K562 (cell line): ENCODE data around the gene ADORA3. TPM values are rescaled to one million over a fixed set of nuclear protein-coding genes. Genes with fewer than 3 reads are reported as not detected.

Experiments
- CHCHD3 ChIP-seq: fragments of 250-450 bp; sonication (Bioruptor Pico); IDR thresholded peaks from 2 replicates; pipeline ENCODE4 v2.1.2; 2022; ENCODE audit warnings: mild to moderate bottlenecking
- RBM34 ChIP-seq: fragments of 200-400 bp; formaldehyde crosslinking; IDR thresholded peaks from 2 replicates; pipeline ENCODE4 v1.6.1; 2018; ENCODE audit warnings: low read length, borderline replicate concordance; ENCODE audit not compliant: insufficient read depth
- ZNF134 ChIP-seq: fragments of 250-450 bp; sonication (Bioruptor Pico); conservative IDR thresholded peaks from 2 replicates; pipeline ENCODE4 v1.4.0; 2020
- polyA plus RNA-seq, 8 experiments: library from polyadenylated mRNA; depleted of rRNA in 4 of 8; stranded (reverse) in 5 of 8; unstranded in 3 of 8; fragments of >200 nt; fragmentation: Nextera tagmentation in 2 of 8; fragmentation: Illumina TruSeq in 1 of 8; extraction: Ambion mirVana in 2 of 8; extraction: Trizol in 1 of 8; gene quantifications; 2 replicates each; pipeline versions ENCODE4 v1.2.1 to v1.2.3, GENCODE V29; 2011 to 2014; ENCODE audit warnings: inconsistent platforms in 1 of 8, missing spikeins in 1 of 8
- total RNA-seq, 7 experiments: library from RNA; depleted of rRNA in 6 of 7; stranded (reverse); fragments of >200 nt in 6 of 7; fragmentation: Illumina TruSeq in 2 of 7; extraction: Trizol in 2 of 7; gene quantifications; 2 replicates each; pipeline versions ENCODE4 v1.2.1 to v1.2.3, GENCODE V29; 2011 to 2021; ENCODE audit warnings: low replicate concordance in 1 of 7
- TF ChIP-seq, protein P1 (sequence below): fragments of 250-450 bp; sonication (Bioruptor Pico); IDR thresholded peaks from 2 replicates; pipeline ENCODE4 v1.8.0; 2022; ENCODE audit warnings: moderate library complexity, mild to moderate bottlenecking, inconsistent platforms
- TF ChIP-seq, protein P2 (sequence below): sonication (generic); IDR thresholded peaks from 2 replicates; pipeline ENCODE4 v1.6.1; 2016
- TF ChIP-seq, protein P3 (sequence below): fragments of 250-450 bp; sonication (Bioruptor Pico); IDR thresholded peaks from 2 replicates; pipeline ENCODE4 v1.5.0; 2021
- TF ChIP-seq, protein P4 (sequence below): fragments of 150-350 bp; conservative IDR thresholded peaks from 2 replicates; pipeline ENCODE4 v1.6.1; 2014; ENCODE audit warnings: low read length
- TF ChIP-seq, protein P5 (sequence below): sonication (generic); formaldehyde crosslinking; IDR thresholded peaks from 2 replicates; pipeline ENCODE4 v1.8.1; 2023; ENCODE audit warnings: missing genetic modification reagents, mild to moderate bottlenecking, borderline replicate concordance
- TF ChIP-seq, protein P6 (sequence below), 3 experiments: fragments of 200-800 bp in 1 of 3; fragments of 250-450 bp in 1 of 3; fragments of 450-650 bp in 1 of 3; sonication (Bioruptor Pico) in 1 of 3; sonication (Bioruptor generic) in 1 of 3; formaldehyde crosslinking in 1 of 3; IDR thresholded peaks; 2 replicates each; pipeline versions ENCODE4 v1.6.1 to v1.8.0; 2016 to 2022; ENCODE audit warnings: mild to moderate bottlenecking in 2 of 3, missing genetic modification characterization in 2 of 3, missing compliant biosample characterization in 1 of 3, moderate library complexity in 1 of 3

Gene ADORA3
- total and polyA plus RNA-seq, 9 of the 15 experiments (the other 6 are each of a cell fraction or from before 2014, with no cell fraction given) = 0.09 to 0.35 (median 0.16) TPM; not detected in 3

DNA sequence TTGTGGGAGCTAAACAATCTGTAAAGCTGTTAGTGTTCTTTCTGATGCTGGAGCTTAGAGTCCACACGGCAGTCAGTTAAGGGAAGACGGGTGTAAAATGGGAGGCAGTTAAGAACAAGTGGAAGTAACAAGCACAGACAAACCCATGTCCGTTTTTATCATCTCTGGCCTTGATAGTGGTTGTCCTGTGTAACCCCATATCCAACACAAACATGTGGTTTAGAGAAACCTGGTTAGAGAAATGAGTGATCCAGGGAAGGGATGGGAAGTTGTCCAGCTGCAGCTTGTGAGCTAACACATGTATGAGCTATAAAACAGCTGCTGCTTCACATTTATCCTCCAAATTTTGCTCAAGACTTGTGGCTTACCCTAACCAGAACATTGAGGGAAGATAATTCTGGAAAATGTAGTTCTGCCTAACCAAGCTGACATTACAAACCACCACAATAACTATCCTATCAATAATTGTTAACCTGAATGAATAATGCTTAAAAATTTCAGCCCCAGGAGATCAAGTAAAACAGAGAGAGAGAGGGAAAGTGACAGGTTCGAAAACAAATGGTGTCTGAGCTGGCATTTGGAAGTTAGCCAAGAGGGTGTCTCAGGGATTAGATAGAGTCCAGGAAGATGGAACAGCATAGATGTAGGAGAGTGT lies 40.3 kb downstream of the ADORA3 start (continued):
- TF ChIP-seq, protein P1, sequence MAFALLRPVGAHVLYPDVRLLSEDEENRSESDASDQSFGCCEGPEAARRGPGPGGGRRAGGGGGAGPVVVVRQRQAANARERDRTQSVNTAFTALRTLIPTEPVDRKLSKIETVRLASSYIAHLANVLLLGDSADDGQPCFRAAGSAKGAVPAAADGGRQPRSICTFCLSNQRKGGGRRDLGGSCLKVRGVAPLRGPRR (CRISPR knock-in tag) = no peak
- TF ChIP-seq, protein P2, sequence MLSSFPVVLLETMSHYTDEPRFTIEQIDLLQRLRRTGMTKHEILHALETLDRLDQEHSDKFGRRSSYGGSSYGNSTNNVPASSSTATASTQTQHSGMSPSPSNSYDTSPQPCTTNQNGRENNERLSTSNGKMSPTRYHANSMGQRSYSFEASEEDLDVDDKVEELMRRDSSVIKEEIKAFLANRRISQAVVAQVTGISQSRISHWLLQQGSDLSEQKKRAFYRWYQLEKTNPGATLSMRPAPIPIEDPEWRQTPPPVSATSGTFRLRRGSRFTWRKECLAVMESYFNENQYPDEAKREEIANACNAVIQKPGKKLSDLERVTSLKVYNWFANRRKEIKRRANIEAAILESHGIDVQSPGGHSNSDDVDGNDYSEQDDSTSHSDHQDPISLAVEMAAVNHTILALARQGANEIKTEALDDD = peak; percentile 92
- TF ChIP-seq, protein P3, sequence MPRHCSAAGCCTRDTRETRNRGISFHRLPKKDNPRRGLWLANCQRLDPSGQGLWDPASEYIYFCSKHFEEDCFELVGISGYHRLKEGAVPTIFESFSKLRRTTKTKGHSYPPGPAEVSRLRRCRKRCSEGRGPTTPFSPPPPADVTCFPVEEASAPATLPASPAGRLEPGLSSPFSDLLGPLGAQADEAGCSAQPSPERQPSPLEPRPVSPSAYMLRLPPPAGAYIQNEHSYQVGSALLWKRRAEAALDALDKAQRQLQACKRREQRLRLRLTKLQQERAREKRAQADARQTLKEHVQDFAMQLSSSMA (CRISPR knock-in tag) = no peak
- TF ChIP-seq CHCHD3 (no peak), ZNF134 (no peak), RBM34 (no peak)
- TF ChIP-seq, protein P4, sequence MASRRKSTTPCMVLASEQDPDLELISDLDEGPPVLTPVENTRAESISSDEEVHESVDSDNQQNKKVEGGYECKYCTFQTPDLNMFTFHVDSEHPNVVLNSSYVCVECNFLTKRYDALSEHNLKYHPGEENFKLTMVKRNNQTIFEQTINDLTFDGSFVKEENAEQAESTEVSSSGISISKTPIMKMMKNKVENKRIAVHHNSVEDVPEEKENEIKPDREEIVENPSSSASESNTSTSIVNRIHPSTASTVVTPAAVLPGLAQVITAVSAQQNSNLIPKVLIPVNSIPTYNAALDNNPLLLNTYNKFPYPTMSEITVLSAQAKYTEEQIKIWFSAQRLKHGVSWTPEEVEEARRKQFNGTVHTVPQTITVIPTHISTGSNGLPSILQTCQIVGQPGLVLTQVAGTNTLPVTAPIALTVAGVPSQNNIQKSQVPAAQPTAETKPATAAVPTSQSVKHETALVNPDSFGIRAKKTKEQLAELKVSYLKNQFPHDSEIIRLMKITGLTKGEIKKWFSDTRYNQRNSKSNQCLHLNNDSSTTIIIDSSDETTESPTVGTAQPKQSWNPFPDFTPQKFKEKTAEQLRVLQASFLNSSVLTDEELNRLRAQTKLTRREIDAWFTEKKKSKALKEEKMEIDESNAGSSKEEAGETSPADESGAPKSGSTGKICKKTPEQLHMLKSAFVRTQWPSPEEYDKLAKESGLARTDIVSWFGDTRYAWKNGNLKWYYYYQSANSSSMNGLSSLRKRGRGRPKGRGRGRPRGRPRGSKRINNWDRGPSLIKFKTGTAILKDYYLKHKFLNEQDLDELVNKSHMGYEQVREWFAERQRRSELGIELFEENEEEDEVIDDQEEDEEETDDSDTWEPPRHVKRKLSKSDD = no peak
- TF ChIP-seq, protein P5, sequence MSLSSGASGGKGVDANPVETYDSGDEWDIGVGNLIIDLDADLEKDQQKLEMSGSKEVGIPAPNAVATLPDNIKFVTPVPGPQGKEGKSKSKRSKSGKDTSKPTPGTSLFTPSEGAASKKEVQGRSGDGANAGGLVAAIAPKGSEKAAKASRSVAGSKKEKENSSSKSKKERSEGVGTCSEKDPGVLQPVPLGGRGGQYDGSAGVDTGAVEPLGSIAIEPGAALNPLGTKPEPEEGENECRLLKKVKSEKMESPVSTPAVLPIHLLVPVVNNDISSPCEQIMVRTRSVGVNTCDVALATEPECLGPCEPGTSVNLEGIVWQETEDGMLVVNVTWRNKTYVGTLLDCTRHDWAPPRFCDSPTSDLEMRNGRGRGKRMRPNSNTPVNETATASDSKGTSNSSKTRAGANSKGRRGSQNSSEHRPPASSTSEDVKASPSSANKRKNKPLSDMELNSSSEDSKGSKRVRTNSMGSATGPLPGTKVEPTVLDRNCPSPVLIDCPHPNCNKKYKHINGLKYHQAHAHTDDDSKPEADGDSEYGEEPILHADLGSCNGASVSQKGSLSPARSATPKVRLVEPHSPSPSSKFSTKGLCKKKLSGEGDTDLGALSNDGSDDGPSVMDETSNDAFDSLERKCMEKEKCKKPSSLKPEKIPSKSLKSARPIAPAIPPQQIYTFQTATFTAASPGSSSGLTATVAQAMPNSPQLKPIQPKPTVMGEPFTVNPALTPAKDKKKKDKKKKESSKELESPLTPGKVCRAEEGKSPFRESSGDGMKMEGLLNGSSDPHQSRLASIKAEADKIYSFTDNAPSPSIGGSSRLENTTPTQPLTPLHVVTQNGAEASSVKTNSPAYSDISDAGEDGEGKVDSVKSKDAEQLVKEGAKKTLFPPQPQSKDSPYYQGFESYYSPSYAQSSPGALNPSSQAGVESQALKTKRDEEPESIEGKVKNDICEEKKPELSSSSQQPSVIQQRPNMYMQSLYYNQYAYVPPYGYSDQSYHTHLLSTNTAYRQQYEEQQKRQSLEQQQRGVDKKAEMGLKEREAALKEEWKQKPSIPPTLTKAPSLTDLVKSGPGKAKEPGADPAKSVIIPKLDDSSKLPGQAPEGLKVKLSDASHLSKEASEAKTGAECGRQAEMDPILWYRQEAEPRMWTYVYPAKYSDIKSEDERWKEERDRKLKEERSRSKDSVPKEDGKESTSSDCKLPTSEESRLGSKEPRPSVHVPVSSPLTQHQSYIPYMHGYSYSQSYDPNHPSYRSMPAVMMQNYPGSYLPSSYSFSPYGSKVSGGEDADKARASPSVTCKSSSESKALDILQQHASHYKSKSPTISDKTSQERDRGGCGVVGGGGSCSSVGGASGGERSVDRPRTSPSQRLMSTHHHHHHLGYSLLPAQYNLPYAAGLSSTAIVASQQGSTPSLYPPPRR (CRISPR knock-in tag) = no peak
- TF ChIP-seq, protein P6, sequence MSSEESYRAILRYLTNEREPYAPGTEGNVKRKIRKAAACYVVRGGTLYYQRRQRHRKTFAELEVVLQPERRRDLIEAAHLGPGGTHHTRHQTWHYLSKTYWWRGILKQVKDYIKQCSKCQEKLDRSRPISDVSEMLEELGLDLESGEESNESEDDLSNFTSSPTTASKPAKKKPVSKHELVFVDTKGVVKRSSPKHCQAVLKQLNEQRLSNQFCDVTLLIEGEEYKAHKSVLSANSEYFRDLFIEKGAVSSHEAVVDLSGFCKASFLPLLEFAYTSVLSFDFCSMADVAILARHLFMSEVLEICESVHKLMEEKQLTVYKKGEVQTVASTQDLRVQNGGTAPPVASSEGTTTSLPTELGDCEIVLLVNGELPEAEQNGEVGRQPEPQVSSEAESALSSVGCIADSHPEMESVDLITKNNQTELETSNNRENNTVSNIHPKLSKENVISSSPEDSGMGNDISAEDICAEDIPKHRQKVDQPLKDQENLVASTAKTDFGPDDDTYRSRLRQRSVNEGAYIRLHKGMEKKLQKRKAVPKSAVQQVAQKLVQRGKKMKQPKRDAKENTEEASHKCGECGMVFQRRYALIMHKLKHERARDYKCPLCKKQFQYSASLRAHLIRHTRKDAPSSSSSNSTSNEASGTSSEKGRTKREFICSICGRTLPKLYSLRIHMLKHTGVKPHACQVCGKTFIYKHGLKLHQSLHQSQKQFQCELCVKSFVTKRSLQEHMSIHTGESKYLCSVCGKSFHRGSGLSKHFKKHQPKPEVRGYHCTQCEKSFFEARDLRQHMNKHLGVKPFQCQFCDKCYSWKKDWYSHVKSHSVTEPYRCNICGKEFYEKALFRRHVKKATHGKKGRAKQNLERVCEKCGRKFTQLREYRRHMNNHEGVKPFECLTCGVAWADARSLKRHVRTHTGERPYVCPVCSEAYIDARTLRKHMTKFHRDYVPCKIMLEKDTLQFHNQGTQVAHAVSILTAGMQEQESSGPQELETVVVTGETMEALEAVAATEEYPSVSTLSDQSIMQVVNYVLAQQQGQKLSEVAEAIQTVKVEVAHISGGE (CRISPR knock-in tag; IDR thresholded peaks at IDR 0.05) = 0 out of 6 replicates have a peak, but pooled peaks of 1 of the 3 experiments have one; percentile 18
